Endothelial cell (in vitro differentiated cells): ENCODE results near the gene IYD. TPM values are rescaled to one million over a fixed set of nuclear protein-coding genes. Genes with fewer than 3 reads are reported as not detected.

Experiments
- DNase-seq: peaks from one replicate; pipeline ENCODE4 v3.0.0; 2021; ENCODE audit warnings: low spot score
- H3K27ac Mint-ChIP-seq: one replicate; pipeline ENCODE4 v1.8.0; 2021; ENCODE audit warnings: mixed read lengths, inconsistent platforms; ENCODE audit not compliant: unreplicated experiment
- H3K27me3 Mint-ChIP-seq: one replicate; pipeline ENCODE4 v1.8.0; 2021; ENCODE audit warnings: mild to moderate bottlenecking, moderate library complexity, mixed read lengths, inconsistent platforms; ENCODE audit not compliant: unreplicated experiment
- H3K36me3 Mint-ChIP-seq: one replicate; pipeline ENCODE4 v1.8.0; 2021; ENCODE audit warnings: mild to moderate bottlenecking, low read depth, mixed read lengths, inconsistent platforms; ENCODE audit not compliant: unreplicated experiment
- H3K4me1 Mint-ChIP-seq: one replicate; pipeline ENCODE4 v1.8.0; 2021; ENCODE audit warnings: mild to moderate bottlenecking, mixed read lengths, inconsistent platforms; ENCODE audit not compliant: unreplicated experiment
- H3K4me3 Mint-ChIP-seq: one replicate; pipeline ENCODE4 v1.8.0; 2021; ENCODE audit warnings: mild to moderate bottlenecking, mixed read lengths, inconsistent platforms; ENCODE audit not compliant: unreplicated experiment
- H3K9me3 Mint-ChIP-seq: one replicate; pipeline ENCODE4 v1.8.0; 2021; ENCODE audit warnings: mixed read lengths, inconsistent platforms; ENCODE audit not compliant: unreplicated experiment
- total RNA-seq: library from RNA; stranded (reverse); fragmentation: NEBNext Ultra II Directional; extraction: Animal tissue kit (Norgen Biotek cat#: 25700); gene quantifications from one replicate; pipeline ENCODE4 v1.2.1, GENCODE V29; 2021; ENCODE audit not compliant: unreplicated experiment
- TF ChIP-seq, protein P1 (sequence below): fragments of 200-600 bp; sonication (generic); IDR thresholded peaks from one replicate; pipeline ENCODE4 v1.5.0; 2021; ENCODE audit warnings: antibody characterized with exemption; ENCODE audit not compliant: unreplicated experiment

The IYD gene
- total RNA-seq, 1 donor from 2014 or later: not detected

DNA sequence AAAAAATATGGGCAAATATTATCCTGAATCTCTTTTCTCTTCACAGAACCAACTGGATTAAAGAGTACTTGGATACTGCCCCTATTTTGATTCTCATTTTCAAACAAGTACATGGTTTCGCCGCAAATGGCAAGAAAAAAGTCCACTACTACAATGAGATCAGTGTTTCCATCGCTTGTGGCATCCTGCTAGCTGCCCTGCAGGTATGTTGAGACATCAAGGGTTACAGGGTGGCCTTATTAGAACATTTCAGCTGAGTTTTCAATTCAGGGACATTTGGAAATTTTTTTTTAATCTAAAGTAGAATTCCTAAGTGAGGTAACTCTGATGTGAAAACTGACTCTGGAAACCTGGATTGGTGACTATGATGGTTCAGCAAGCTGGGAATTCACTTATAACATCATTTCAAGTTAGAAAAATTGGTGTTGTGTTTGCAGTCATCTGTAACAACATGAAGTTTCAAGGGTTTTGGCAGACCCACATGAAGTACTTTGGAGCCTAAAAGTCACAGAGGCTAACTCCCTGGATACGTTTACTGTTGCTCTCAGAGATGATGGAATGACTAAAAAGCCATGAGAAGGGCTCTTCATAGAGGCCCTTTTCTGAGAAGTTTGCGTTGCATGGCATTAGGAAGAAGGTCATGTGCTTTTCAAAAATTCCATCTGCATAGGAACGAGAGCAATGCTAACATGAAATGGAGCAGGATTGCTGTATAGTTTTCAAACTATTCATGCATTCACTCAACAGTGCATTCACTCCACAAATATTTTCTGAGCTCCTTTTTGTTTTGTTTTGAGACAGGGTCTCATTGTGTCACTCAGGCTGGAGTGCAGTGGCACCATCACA lies 25.5 kb downstream of the IYD start:
- no peak overlapping the region for H3K27ac Mint-ChIP-seq
- no peak for DNase-seq
- no peaks in the 10 kb centered on the region for H3K4me1 Mint-ChIP-seq
- TF ChIP-seq, protein P1, sequence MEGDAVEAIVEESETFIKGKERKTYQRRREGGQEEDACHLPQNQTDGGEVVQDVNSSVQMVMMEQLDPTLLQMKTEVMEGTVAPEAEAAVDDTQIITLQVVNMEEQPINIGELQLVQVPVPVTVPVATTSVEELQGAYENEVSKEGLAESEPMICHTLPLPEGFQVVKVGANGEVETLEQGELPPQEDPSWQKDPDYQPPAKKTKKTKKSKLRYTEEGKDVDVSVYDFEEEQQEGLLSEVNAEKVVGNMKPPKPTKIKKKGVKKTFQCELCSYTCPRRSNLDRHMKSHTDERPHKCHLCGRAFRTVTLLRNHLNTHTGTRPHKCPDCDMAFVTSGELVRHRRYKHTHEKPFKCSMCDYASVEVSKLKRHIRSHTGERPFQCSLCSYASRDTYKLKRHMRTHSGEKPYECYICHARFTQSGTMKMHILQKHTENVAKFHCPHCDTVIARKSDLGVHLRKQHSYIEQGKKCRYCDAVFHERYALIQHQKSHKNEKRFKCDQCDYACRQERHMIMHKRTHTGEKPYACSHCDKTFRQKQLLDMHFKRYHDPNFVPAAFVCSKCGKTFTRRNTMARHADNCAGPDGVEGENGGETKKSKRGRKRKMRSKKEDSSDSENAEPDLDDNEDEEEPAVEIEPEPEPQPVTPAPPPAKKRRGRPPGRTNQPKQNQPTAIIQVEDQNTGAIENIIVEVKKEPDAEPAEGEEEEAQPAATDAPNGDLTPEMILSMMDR: no peak
- peaks cover 1% of the 10 kb centered on the region for H3K27me3 Mint-ChIP-seq
- H3K4me3 Mint-ChIP-seq: no peak overlapping the region
- no peaks in the 10 kb centered on the region for H3K9me3 Mint-ChIP-seq
- H3K36me3 Mint-ChIP-seq: no peaks in the 10 kb centered on the region

DNA sequence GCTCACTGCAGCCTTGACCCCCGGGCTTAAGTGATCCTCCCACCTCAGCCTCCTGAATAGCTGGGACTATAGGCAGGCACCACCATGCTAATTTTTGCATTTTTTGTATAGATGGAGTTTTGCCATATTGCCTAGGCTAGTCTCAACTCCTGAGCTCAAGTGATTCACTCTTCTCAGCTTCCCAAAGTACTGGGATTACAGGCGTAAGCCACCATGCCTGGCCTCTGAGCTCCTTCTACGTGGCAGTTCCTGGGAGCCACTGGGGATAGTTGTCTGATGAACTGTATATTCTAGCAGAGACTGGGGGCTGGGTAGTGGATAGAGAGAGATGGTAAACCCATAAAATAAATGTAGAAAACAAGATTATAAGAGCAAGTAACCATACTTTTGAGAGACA lies 26.1 kb downstream of the IYD start:
- no peaks in the 10 kb centered on the region for H3K4me1 Mint-ChIP-seq

DNA sequence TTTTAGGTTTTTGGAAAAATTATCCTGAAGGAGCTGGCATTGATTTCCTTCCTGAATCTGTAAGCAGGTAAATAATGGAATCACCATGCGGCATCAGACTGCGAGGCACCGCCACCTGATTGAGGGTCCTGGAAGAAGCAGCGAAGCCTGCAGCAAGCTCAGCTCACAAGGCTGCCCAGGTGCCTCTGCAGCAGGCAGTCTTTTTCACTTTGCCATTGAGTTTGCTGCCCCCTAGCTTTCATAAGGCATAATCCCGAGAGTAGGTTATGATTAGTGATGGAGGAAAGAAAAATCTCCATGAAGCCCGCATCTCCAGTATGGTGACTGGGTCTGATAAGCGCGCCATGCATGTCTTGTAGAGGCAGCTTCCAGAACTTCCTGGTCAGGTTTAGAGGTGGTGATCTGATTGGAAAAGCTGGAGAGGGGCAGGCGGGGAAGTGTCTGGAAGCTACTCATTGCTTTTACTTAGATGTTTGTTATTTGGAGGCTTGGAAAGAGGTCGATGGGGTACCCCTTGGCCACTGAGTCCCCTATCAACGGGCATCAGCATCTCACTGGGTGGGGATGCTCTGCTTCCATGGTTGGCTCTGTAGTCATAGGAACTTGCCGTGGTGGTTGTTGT lies 26.7 kb downstream of the IYD start:
- TF ChIP-seq, protein P1: peak; percentile 84
- no peak overlapping the region for H3K27ac Mint-ChIP-seq
- H3K4me1 Mint-ChIP-seq: no peaks in the 10 kb centered on the region
- H3K27me3 Mint-ChIP-seq: peaks cover 1% of the 10 kb centered on the region
- no peaks in the 10 kb centered on the region for H3K36me3 Mint-ChIP-seq
- DNase-seq: peak; percentile 52
- H3K9me3 Mint-ChIP-seq: no peaks in the 10 kb centered on the region
- H3K4me3 Mint-ChIP-seq: no peak overlapping the region

More for the DNA sequence above, 26.1 kb downstream of the IYD start:
- TF ChIP-seq, protein P1: no peak
- H3K27ac Mint-ChIP-seq: no peak overlapping the region
- no peaks in the 10 kb centered on the region for H3K36me3 Mint-ChIP-seq
- H3K27me3 Mint-ChIP-seq: peaks cover 1% of the 10 kb centered on the region
- no peak overlapping the region for H3K4me3 Mint-ChIP-seq
- no peaks in the 10 kb centered on the region for H3K9me3 Mint-ChIP-seq
- DNase-seq: no peak

DNA sequence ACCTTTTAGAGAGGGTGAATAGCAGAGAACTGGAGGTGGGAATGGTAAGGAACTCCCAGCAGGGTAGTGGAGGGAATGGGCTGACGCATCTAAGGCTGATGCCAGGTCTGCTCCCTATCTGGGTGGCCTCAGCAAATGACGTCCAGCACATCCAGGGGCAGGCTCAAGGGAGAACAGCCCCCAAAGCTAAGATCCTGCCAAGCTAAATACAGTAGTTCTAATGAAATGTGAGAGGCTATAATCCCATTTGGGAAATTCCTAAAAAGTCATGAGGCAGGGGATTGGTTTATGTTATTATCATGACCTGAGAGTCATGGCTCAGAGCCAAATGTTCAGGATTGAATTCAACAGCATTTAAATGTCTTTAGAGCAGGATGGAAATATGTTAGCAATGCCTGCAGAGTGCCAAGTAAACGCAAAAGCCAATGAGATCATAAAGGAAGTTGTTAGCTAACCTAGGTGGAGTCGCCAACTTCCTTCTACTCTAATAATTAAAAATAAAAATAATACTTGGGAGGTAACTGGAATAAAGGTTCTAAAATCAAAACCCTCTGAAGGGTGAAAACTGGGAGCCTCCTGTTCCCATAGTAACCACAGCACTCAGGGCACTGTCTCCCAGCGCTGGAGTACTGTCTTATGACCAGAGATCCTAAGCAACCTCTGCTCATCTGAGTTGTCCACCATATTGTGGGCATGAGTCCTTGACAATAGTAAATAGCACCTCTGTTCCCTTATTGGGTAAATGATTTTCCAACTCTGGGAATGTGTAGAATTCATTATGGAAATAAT lies 34.8 kb downstream of the IYD start:
- H3K27ac Mint-ChIP-seq: no peak overlapping the region
- no peaks in the 10 kb centered on the region for H3K9me3 Mint-ChIP-seq
- no peaks in the 10 kb centered on the region for H3K27me3 Mint-ChIP-seq
- DNase-seq: no peak
- no peak overlapping the region for H3K4me3 Mint-ChIP-seq
- no peaks in the 10 kb centered on the region for H3K36me3 Mint-ChIP-seq
- peaks cover 8% of the 10 kb centered on the region for H3K4me1 Mint-ChIP-seq
- TF ChIP-seq, protein P1: no peak
